ENCODE measurements around the gene PSMA8.
"Not testable (repeated sequence)": the region's sequence is repeated elsewhere in the genome, so short reads cannot be mapped to it uniquely, and the experiment has no call there.

PSMA8 gene

DNA sequence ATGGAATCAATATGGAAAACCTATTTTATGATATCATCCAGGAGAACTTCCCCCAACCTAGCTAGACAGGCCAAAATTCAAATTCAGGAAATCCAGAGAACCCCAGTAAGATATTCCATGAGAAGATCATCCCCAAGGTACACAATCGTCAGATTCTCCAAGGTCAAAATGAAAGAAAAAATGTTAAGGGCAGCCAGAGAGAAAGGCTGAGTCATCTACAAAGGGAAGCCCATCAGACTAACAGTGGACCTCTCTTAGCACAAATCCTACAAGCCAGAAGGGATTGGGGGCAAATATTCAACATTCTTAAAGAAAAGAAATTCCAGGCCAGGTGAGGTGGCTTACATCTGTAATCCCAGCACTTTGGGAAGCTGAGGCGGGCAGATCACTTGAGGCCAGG, 11.7 kb upstream of the PSMA8 start:
- DNase-seq, H3K4me1 Mint-ChIP-seq, CTCF ChIA-PET, H3K27ac Mint-ChIP-seq, H3K36me3 Mint-ChIP-seq, H3K27me3 Mint-ChIP-seq, H3K4me3 Mint-ChIP-seq: not testable (repeated sequence)
- H3K9me3 Mint-ChIP-seq: peaks cover 12% of the 10 kb centered on the region

DNA sequence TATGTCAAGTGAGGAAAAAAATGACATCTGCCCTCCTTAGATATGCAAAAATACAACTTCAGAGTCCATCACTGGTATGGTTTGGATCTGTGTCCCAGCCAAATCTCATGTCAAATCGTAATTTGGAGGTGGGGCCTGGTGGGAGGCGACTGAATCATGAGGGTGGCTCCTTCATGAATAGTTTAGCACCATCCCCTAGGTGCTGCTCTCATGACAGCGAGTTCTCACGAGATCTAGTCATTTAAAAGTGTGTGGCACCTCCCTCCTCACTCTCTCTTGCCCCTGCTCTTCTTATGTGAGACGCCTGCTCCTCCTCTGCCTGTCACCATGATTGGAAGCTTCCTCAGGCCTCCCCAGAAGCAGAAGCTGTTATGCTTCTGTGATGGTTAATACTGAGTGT, 5.9 kb upstream of the PSMA8 start:
- H3K27me3 Mint-ChIP-seq: no peaks in the 10 kb centered on the region
- H3K4me3 Mint-ChIP-seq: no peak overlapping the region
- H3K4me1 Mint-ChIP-seq: no peaks in the 10 kb centered on the region
- no peak for DNase-seq
- CTCF ChIA-PET: no interaction called here
- peaks cover 10% of the 10 kb centered on the region for H3K9me3 Mint-ChIP-seq
- no peaks in the 10 kb centered on the region for H3K36me3 Mint-ChIP-seq
- no peak overlapping the region for H3K27ac Mint-ChIP-seq

DNA sequence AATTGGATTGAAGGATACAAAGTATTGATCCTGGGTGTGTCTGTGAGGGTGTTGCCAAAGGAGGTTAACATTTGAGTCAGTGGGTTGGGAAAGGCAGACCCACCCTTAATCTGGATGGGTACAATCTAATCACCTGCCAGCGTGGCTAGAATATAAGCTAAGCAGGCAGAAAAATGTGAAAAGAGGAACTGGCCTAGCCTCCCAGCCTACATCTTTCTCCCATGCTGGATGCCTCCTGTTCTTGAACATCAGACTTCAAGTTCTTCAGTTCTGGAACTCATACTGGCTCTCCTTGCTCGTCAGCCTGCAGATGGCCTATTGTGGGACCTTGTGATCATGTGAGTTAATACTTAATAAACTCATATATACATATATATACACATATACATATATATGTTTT, 5.5 kb upstream of the PSMA8 start:
- H3K27me3 Mint-ChIP-seq, H3K9me3 Mint-ChIP-seq, H3K27ac Mint-ChIP-seq, H3K4me1 Mint-ChIP-seq, DNase-seq, H3K4me3 Mint-ChIP-seq, H3K36me3 Mint-ChIP-seq, CTCF ChIA-PET: not testable (repeated sequence)

DNA sequence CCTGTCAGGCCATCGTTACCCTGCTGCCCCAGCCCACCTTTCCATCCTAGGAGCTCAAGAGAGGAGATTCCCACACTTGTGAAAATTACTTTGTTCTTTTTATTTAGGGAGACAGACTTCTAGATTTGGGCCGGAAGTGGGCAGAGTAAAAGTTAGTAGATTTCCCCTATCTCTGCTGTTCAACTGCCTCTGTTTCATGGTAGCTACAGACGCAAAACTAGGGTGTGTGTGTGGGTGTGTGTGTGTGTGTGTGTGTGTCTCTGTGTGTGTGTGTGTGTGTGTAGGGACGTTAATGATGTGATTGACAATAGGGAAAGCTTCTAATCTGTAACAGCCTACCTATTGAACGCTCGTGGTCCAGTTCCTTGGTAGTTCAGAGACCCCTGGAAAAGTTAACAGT, 438 bp downstream of the PSMA8 start:
- Mint-ChIP-seq H3K9me3 (no peaks in the 10 kb centered on the region), H3K27ac (peak overlapping the region; percentile 87), H3K27me3 (no peaks in the 10 kb centered on the region), H3K4me1 (peaks cover 2% of the 10 kb centered on the region), H3K36me3 (no peaks in the 10 kb centered on the region), H3K4me3 (peak overlapping the region; percentile 72)
- peak; percentile 26 for DNase-seq
- CTCF ChIA-PET: no interaction called here

DNA sequence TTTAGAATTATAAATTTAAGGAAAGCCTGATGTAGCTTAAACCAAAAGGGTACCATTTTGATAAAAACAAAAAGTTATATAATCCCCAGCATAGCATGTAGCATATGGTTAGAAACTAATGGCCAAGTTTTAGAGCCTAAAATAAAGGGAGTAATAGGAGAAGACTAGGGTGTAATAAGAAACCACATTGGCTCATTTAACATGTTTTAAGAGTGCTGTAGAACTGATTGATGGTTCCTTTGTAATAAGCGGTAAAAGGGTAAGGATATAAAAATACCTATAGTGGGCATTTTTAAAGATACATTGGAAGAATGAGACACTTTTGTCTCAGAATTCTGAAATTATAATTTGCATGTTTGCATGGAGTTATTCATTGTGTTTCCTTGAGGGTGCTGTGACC, 1.9 kb downstream of the PSMA8 start:
- peaks cover 2% of the 10 kb centered on the region for H3K4me1 Mint-ChIP-seq
- no peaks in the 10 kb centered on the region for H3K36me3 Mint-ChIP-seq
- no peak for DNase-seq
- CTCF ChIA-PET: no interaction called here
- no peaks in the 10 kb centered on the region for H3K27me3 Mint-ChIP-seq
- H3K9me3 Mint-ChIP-seq: no peaks in the 10 kb centered on the region
- no peak overlapping the region for H3K27ac Mint-ChIP-seq
- no peak overlapping the region for H3K4me3 Mint-ChIP-seq

DNA sequence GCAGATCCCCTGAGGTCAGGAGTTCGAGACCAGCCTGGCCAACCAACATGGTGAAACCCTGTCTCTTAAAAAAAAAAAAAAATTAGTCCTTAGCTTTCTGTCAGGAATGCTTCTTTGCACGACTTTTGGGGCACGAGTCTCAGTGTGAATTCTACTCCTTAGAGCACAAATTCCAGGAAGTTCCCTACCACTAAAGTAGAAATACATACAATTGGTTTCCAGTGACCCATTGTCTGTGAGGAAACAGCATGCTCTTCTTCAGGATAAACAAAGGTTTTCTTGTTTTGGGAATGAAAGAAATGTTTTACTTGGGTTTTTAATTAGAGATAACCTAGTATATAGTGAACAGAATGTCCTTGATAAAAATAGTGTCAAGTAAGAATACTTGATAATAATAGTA, 23.7 kb downstream of the PSMA8 start:
- Mint-ChIP-seq H3K27me3 (no peaks in the 10 kb centered on the region), H3K36me3 (no peaks in the 10 kb centered on the region), H3K9me3 (no peaks in the 10 kb centered on the region), H3K4me3 (no peak overlapping the region), H3K27ac (no peak overlapping the region), H3K4me1 (no peaks in the 10 kb centered on the region)
- CTCF ChIA-PET: no interaction called here
- no peak for DNase-seq

DNA sequence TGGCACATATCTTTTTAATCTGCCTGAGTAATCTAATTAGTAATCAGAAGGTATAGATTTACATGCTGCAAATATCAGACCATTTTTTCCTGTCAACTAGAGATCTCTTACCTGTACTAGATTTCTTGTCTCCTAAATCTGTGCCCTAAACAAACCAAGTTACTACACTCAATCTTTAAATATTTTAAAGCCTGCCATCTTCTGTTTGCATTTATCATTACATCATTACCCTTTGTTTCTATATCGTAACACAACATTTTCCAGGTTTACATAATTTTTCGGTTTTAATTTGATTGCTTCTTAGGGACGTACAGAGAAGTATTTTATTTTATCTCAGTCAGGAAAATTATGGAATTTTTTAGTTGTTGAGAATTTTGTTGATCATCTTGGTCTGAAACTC, 25.7 kb downstream of the PSMA8 start:
- CTCF ChIA-PET: interaction anchor here (1.0 to 1.7 kb wide), 2 partner anchors 15 to 57 kb away, joined by 3 to 4 read pairs; no protein-coding TSS in a partner anchor
- H3K4me1 Mint-ChIP-seq: no peaks in the 10 kb centered on the region
- DNase-seq: no peak
- no peaks in the 10 kb centered on the region for H3K9me3 Mint-ChIP-seq
- H3K27me3 Mint-ChIP-seq: no peaks in the 10 kb centered on the region
- H3K4me3 Mint-ChIP-seq: no peak overlapping the region
- H3K27ac Mint-ChIP-seq: no peak overlapping the region
- no peaks in the 10 kb centered on the region for H3K36me3 Mint-ChIP-seq

DNA sequence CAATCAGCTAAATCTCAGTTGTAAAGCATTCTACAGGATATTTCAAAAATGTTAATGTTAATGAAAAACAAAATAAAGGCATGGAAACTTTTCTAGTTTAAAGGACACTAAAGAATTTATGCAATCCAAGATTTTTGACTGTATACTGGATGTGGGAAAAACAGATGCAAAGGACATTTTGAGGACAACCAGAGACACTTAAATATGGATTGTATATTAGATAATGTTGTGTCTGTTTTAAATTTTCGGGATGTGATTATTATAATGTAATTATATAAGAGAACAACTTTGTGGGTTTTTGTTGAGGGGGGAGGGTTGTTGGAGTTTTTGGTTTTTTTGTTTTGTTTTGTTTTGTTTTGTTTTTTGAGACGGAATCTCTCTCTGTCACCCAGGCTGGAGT, 30.9 kb downstream of the PSMA8 start:
- Mint-ChIP-seq H3K9me3 (no peaks in the 10 kb centered on the region), H3K36me3 (no peaks in the 10 kb centered on the region), H3K4me1 (no peaks in the 10 kb centered on the region), H3K4me3 (no peak overlapping the region), H3K27me3 (no peaks in the 10 kb centered on the region), H3K27ac (no peak overlapping the region)
- CTCF ChIA-PET: no interaction called here
- no peak for DNase-seq

DNA sequence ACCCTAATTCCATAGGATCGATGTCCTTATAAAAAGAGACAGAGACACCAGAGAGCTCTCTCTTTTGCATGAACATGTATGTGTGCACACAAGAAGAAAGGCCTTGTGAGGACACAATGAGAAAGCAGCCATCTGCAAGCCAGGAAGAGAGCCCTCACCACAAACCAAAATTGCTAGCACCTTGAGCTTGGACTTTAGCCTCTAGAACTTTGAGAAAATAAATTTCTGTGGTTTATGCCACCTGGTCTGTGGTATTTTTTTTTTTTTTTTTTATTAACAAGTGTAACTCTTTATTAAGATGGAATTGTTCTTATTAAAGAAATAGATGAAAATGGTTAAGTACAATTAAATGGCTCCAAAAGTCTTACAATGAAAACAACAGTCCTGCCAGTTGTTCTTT, 33.9 kb downstream of the PSMA8 start:
- CTCF ChIA-PET, H3K27ac Mint-ChIP-seq, H3K36me3 Mint-ChIP-seq, H3K9me3 Mint-ChIP-seq, H3K4me3 Mint-ChIP-seq, DNase-seq, H3K4me1 Mint-ChIP-seq, H3K27me3 Mint-ChIP-seq: not testable (repeated sequence)

DNA sequence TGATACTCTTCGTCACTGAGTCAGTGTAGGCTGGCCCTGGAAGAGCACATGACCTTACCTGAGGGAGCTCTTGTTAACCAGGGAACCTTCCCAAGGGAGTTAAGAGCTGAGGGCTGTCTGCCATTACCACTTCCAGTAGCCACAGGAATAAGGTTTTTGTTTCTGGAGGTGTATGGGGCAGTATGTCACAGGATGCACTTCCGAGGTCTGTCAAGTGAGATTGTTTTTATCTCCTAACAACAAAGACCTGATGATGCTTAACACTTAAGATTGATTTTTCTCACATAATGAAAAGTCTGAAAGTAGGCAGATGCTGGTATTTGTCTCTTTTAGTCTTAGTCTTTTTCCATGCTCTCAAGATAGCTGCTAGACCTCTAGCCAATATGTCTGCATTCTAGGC, 41.8 kb downstream of the PSMA8 start:
- H3K27ac Mint-ChIP-seq: no peak overlapping the region

DNA sequence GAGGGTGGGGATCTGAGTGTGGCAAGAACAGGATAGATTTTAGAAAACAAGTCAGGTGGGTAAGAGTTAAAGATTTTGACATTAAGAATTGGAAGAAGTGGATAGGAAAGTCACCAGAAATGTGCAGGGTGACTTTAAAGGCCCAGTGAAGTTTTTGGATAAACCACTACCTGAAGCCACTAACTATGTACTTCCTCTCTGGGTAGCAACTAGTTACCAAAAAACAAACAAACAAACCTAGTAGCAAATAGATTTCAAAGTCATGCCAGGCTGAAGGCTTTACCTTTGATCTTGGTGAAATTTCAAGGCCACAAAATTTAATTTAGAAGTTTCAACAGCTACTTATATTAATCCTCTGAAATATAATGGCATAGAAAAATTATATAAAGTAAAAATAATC, 42.5 kb downstream of the PSMA8 start:
- no peak overlapping the region for H3K27ac Mint-ChIP-seq
- DNase-seq: no peak
- H3K36me3 Mint-ChIP-seq: no peaks in the 10 kb centered on the region
- H3K4me1 Mint-ChIP-seq: peaks cover 13% of the 10 kb centered on the region
- H3K4me3 Mint-ChIP-seq: no peak overlapping the region
- no peaks in the 10 kb centered on the region for H3K27me3 Mint-ChIP-seq
- no peaks in the 10 kb centered on the region for H3K9me3 Mint-ChIP-seq
- CTCF ChIA-PET: no interaction called here

More for the DNA sequence above, 41.8 kb downstream of the PSMA8 start:
- Mint-ChIP-seq H3K9me3 (no peaks in the 10 kb centered on the region), H3K4me3 (no peak overlapping the region), H3K27me3 (no peaks in the 10 kb centered on the region), H3K4me1 (peaks cover 13% of the 10 kb centered on the region), H3K36me3 (no peaks in the 10 kb centered on the region)
- CTCF ChIA-PET: interaction anchor here (1.6 kb wide), 1 partner anchor 131 kb away, joined by 3 read pairs; no protein-coding TSS in a partner anchor
- no peak for DNase-seq

DNA sequence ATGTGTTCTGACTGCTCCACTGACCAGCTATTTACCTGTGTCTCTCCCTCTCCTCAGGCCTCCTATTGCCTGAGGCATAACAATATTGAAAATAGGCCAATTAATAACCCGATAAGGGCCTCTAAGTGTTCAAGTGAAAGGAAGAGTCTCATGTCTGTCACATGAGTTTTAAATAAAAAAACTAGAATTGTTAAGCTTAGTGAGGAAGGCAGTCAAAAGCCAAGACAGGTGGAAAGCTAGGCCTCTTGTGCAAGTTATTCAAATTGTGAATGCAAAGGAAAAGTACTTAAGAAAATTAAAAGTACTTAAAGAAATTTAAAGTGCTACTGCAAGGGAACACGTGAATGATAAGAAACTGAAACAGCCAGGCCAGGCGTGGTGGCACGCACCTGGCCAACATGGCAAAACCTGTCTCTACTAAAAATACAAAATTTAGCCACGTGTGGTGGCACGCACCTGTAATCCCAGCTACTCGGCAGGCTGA, 47.7 kb downstream of the PSMA8 start:
- Mint-ChIP-seq H3K4me1 (no peaks in the 10 kb centered on the region), H3K36me3 (no peaks in the 10 kb centered on the region), H3K9me3 (no peaks in the 10 kb centered on the region), H3K4me3 (no peak overlapping the region), H3K27me3 (no peaks in the 10 kb centered on the region), H3K27ac (no peak overlapping the region)
- CTCF ChIA-PET: no interaction called here
- DNase-seq: no peak

DNA sequence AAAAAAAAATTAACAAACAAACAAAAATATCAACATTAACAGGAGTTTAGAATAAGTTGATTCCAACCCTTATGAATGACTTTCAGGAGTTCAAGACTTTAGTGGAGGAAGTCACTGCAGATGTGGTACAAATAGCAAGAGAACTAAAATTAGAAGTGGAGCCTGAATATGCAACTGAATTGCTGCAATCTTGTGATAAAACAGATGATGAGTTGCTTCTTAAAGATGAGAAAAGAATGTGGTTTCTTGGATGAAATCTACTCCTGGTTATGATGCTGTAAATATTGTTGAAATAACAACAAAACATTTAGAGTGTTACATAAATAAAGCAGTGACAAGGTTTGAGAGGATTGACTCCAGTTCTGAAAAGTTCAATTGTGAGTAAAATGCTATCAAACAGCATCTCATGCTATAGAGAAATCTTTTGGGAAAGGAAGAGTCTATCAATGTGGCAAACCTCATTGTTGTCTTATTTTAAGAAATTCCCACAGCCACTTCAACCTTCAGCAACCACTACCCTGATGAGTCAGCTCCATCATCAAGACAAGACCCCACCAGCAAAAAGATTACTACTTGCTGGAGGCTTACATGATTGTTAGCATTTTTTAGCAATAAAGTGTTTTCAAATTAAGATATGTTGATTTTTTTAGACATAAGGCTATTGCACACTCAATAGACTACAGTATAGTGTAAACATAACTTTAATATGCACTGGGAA, 49.9 kb downstream of the PSMA8 start:
- H3K27me3 Mint-ChIP-seq: no peaks in the 10 kb centered on the region
- no peak overlapping the region for H3K27ac Mint-ChIP-seq
- no peaks in the 10 kb centered on the region for H3K9me3 Mint-ChIP-seq
- CTCF ChIA-PET: no interaction called here
- H3K4me1 Mint-ChIP-seq: no peaks in the 10 kb centered on the region
- H3K4me3 Mint-ChIP-seq: no peak overlapping the region
- no peaks in the 10 kb centered on the region for H3K36me3 Mint-ChIP-seq
- no peak for DNase-seq

DNA sequence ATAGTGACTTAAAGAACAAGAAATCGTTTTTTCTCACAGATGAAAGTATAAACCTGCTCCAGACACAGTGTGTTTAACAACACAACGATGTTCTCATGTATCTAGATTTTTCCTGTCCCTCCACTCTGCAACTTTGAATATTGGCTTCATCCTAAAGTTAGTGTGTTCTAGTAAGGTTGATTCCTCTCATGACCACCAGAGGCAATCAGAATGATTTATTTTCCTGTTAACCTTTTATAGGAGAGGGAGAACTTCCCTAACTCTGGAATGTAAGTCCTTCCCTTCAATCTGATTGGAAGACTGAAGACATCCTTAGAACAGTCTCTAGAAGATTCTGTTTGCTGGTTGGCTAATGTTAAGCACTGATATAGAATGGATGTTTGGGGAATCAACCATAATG, 51.6 kb downstream of the PSMA8 start:
- Mint-ChIP-seq H3K27ac (no peak overlapping the region), H3K4me3 (no peak overlapping the region), H3K4me1 (peaks cover 5% of the 10 kb centered on the region), H3K36me3 (no peaks in the 10 kb centered on the region), H3K27me3 (no peaks in the 10 kb centered on the region), H3K9me3 (no peaks in the 10 kb centered on the region)
- DNase-seq: no peak
- CTCF ChIA-PET: no interaction called here

DNA sequence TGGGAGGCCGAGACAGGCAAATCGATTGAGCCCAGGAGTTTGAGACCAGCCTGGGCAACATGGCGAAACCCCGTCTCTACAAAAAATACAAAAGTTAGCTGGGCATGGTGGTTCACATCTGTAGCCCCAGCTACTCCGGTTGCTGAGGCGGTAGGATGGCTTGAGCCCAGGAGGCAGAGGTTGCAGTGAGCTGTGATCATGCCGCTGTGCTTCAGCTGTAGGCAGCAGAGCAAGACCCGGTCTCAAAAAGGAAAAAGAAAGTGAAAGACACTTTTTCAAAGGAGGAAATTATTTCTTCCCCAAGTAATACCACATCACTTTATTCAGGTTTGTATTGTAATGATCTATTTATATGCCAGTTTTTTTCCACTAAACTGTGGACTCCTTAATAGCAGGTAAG, 56.8 kb downstream of the PSMA8 start:
- H3K27me3 Mint-ChIP-seq: no peaks in the 10 kb centered on the region
- peak; percentile 69 for DNase-seq
- no peaks in the 10 kb centered on the region for H3K9me3 Mint-ChIP-seq
- CTCF ChIA-PET: no interaction called here
- H3K4me3 Mint-ChIP-seq: peak overlapping the region; percentile 64
- no peaks in the 10 kb centered on the region for H3K36me3 Mint-ChIP-seq
- H3K4me1 Mint-ChIP-seq: peaks cover 16% of the 10 kb centered on the region
- peak overlapping the region; percentile 82 for H3K27ac Mint-ChIP-seq

DNA sequence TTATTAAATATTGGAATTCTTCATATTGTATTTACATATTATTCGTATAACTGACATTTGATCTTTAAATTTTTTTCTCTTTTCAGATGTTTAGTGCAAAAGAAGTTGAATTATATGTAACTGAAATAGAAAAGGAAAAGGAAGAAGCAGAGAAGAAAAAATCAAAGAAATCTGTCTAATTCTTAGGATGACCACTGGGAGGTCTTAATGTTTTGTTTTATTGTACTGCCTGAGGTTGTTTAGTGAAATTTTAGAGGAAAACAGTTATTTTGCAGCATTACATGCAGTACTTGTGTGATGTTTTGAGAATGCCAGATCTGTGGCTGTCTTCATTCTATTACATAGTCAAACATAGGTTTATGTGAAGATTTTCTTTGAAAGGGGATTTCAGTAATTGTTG, 58.6 kb downstream of the PSMA8 start:
- no peak for DNase-seq
- Mint-ChIP-seq H3K4me1 (peaks cover 16% of the 10 kb centered on the region), H3K9me3 (no peaks in the 10 kb centered on the region), H3K4me3 (no peak overlapping the region), H3K27ac (no peak overlapping the region), H3K36me3 (no peaks in the 10 kb centered on the region), H3K27me3 (peaks cover 2% of the 10 kb centered on the region)
- CTCF ChIA-PET: interaction anchor here (1.3 kb wide), 1 partner anchor 18 kb away, joined by 4 read pairs; no protein-coding TSS in a partner anchor
